ENCODE data around the gene TEAD4.

TEAD4 gene

GRCh38 chr12:2960996-2961616, 1.9 kb downstream of the TEAD4 start:
- DNase-seq (ENCODE audit: low spot score), result no peak

GRCh38 chr12:2961705-2962104, 2.5 kb downstream of the TEAD4 start:
- no peak for DNase-seq (ENCODE audit: low spot score)

GRCh38 chr12:2963154-2963759, 4.1 kb downstream of the TEAD4 start:
- DNase-seq (ENCODE audit: low spot score), result no peak

- DNase-seq (ENCODE audit: low spot score), result no peak
Observed at GRCh38 chr12:2963760-2964292, 4.6 kb downstream of the TEAD4 start.

GRCh38 chr12:2967651-2968050, 8.5 kb downstream of the TEAD4 start:
- DNase-seq (ENCODE audit: low spot score), result no peak

- DNase-seq (ENCODE audit: low spot score), result no peak
Observed at GRCh38 chr12:2970744-2971143, 11.5 kb downstream of the TEAD4 start.

GRCh38 chr12:2973566-2973965, 14.4 kb downstream of the TEAD4 start:
- no peak for DNase-seq (ENCODE audit: low spot score)

GRCh38 chr12:2974560-2974971, 15.4 kb downstream of the TEAD4 start:
- peak; percentile 41 for DNase-seq (ENCODE audit: low spot score)

- DNase-seq (ENCODE audit: low spot score), result no peak
Observed at GRCh38 chr12:2976581-2976996, 17.4 kb downstream of the TEAD4 start.

- DNase-seq (ENCODE audit: low spot score), result no peak
Observed at GRCh38 chr12:2977776-2978175, 18.6 kb downstream of the TEAD4 start.

- DNase-seq (ENCODE audit: low spot score), result no peak
Observed at GRCh38 chr12:2979806-2980205, 20.6 kb downstream of the TEAD4 start.

GRCh38 chr12:2980630-2981029, 21.4 kb downstream of the TEAD4 start:
- DNase-seq (ENCODE audit: low spot score), result no peak

GRCh38 chr12:2982361-2982760, 23.2 kb downstream of the TEAD4 start:
- no peak for DNase-seq (ENCODE audit: low spot score)

- DNase-seq (ENCODE audit: low spot score), result no peak
Observed at GRCh38 chr12:2984249-2984648, 25.1 kb downstream of the TEAD4 start.

GRCh38 chr12:2984698-2985097, 25.5 kb downstream of the TEAD4 start:
- DNase-seq (ENCODE audit: low spot score), result no peak

- DNase-seq (ENCODE audit: low spot score), result no peak
Observed at GRCh38 chr12:2986876-2987275, 27.7 kb downstream of the TEAD4 start.

- no peak for DNase-seq (ENCODE audit: low spot score)
Observed at GRCh38 chr12:2988494-2988893, 29.3 kb downstream of the TEAD4 start.

GRCh38 chr12:2992724-2993123, 33.5 kb downstream of the TEAD4 start:
- no peak for DNase-seq (ENCODE audit: low spot score)

- DNase-seq (ENCODE audit: low spot score), result peak; percentile 13
Observed at GRCh38 chr12:2997989-2998670, 38.9 kb downstream of the TEAD4 start.

- DNase-seq (ENCODE audit: low spot score), result peak; percentile 94
Observed at GRCh38 chr12:2998789-2999264, 39.6 kb downstream of the TEAD4 start.

- DNase-seq (ENCODE audit: low spot score), result no peak
Observed at GRCh38 chr12:2999265-2999841, 40.2 kb downstream of the TEAD4 start.

GRCh38 chr12:3000548-3001275, 41.5 kb downstream of the TEAD4 start:
- no peak for DNase-seq (ENCODE audit: low spot score)

All from AG08395 (cell line).